ENCODE data around the gene AURKA. TPM values are rescaled to one million over a fixed set of nuclear protein-coding genes. Genes with fewer than 3 reads are reported as not detected.

Gene AURKA
- 6.4 and 9.6 TPM in 2 replicates for total RNA-seq

DNA sequence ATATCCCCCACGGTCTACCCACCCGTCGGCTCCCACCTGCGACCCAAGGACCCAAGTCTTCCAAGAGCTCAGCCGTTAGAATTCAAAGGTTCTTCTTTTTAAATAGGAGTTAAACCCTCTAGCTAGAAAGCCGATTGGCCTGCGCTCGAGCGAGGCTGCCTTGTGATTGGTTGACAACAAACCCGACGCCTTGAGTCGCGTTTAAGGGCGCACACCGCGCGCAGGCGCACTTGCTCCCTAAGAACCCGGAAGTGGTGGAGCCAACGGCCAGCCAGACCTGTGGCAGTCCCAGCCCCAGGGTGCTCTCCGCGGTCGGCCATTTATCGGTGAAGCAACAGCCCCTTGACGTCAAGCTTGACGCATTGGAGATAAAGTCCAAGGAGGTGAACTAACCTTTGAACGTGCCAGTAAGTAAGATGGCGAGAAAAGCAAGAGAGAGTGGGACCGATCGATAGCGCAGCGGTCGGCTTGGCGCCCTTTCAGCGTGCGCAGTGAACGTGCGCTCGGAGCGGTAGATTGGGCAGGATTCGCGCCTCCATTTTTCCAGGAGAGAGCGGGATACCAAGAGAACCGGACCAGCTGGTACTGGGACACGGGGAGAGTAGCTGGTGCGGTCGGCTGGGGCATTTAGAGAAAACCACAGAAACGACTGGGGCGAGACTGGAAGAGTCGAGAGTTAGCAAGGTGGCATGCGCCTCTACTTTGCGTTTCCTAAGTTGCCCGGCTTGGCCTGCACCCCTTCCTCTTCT lies at the start of gene AURKA, which contains the start of gene CSTF1:
Gene AURKA (minus strand): TSS at position 84 of the 749 bp plus-strand sequence. CDS start 4,018 bp downstream, outside the sequence.
Gene CSTF1 (plus strand): TSS at position 514 of the 749 bp plus-strand sequence. CDS start 2,908 bp downstream, outside the sequence.

DNA sequence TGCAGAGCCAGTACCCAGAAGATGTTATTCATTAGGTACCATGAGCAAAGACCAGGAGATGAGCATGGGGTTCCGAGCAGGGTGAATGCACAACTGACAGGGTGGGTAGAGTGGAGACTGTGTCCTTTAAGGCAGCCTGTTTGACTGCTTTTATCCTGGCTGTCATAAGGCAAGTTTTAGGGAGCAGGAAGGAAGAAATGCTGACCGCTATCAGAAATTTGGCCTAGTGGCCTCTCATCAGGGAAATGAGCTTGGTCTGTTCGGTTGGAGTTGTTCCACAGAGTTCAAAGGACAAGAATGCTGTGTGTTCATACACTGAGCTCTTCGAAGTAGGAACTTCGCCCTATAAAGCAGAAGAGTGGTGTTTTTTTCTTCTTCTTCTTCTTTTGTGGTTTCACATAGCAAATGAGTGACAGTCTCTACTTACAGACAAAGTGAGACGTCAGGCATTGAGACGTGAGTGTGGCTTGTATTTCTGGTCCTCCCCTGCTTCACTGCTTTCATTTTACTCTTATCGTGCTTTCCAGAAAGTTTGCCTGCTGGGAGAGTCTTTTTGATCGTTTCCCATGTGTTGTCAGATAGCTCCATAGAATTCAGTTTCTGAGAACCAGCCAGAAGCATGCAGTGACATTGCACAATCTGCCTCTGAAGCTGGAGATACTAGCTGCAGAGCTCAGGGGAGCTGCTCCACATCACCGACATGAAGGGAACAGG lies 19.9 kb upstream of the AURKA start, which contains the start of gene CASS4:
Gene CASS4 (plus strand): TSS at position 502 of the 714 bp plus-strand sequence. CDS start 199 bp downstream, at position 701.

DNA sequence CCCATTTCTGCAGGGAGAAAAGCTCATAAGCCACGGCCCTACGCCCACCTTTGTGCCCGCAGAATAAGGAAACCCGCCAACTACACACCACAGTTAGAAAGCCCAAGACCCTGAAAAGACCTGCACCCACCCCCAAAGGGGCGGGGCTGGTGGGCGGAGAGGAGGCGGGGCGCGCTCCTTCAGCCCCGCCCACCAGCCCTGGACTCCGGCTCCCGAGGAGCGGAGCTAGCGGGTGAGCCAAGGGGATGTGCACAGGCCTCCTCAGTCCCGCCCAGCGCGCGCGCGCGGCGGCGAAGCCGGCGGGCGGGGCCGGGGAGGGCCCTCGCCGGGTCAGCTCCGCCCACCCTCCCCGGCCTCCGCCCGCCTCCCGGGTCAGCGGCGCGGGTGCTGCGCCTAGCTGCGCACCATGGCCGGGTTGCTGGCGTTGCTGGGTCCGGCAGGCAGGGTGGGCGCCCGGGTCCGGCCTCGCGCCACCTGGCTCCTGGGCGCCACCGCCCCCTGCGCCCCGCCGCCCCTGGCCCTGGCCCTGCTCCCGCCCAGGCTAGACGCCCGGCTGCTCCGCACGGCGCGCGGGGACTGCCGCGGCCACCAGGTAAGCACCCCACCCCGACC lies 33.3 kb downstream of the AURKA start, which contains the start of gene FAM210B:
Gene FAM210B (plus strand): TSS at position 375 of the 612 bp plus-strand sequence. CDS start 32 bp downstream, at position 407.

Other genes with a start within 250 kb of the AURKA start
- gene MC3R, start 143.5 kb downstream of the AURKA start, total RNA-seq: not detected in 2 replicates
- 24.8 and 26.0 TPM in 2 replicates for gene FAM210B, start 33.2 kb downstream of the AURKA start, total RNA-seq
- 19.6 and 20.7 TPM in 2 replicates for gene CSTF1, start 430 bp upstream of the AURKA start, total RNA-seq
- gene CASS4, start 20.0 kb upstream of the AURKA start, total RNA-seq: 0.21 and 0.24 TPM in 2 replicates
- 59.9 and 63.4 TPM in 2 replicates for gene RTF2, start 76.4 kb upstream of the AURKA start, total RNA-seq
- gene FAM209A, start 132.5 kb upstream of the AURKA start, total RNA-seq: not detected in 2 replicates
- gene FAM209B, start 141.0 kb upstream of the AURKA start, total RNA-seq: not detected in 2 replicates
- 1.7 and 1.9 TPM in 2 replicates for gene TFAP2C, start 237.1 kb upstream of the AURKA start, total RNA-seq